HCT116 (cell line): Measurements from ENCODE around the gene TLCD1. TPM values are rescaled to one million over a fixed set of nuclear protein-coding genes. Genes with fewer than 3 reads are reported as not detected.
A peak's percentile ranks its signal among the peaks of the same experiment; 100 is the strongest.

Source experiments
- ATAC-seq: fragments of 200-7000 bp; cut with Tn5 transposase; 2 replicates; pipeline ENCODE4 v1.9.1; 2020; ENCODE audit warnings: mild to moderate bottlenecking, moderate library complexity
- BruUV-seq: library from RNA; stranded (reverse); fragments of 400-500 nt; replicated peaks from 2 replicates; lab custom pipeline; 2021; lab: Mats Ljungman, UMichigan
- CTCF ChIA-PET: fragments of 300-600 bp; sonication (Branson Sonifier 250); formaldehyde crosslinking; loops from one replicate; lab custom pipeline; 2021; ENCODE audit warnings: antibody characterized with exemption; lab: Charles Lee
- POLR2A ChIA-PET: fragments of 300-600, 350-600 bp; sonication (Branson Sonifier 250); formaldehyde crosslinking; loops from one replicate; lab custom pipeline; 2021; ENCODE audit warnings: antibody characterized with exemption; lab: Charles Lee
- RAD21 ChIA-PET, 2 experiments: fragments of 300-600 bp; sonication (Branson Sonifier 250); formaldehyde crosslinking; loops; one replicate each; lab custom pipeline; 2023; ENCODE audit warnings: low total read pairs in 2 of 2; ENCODE audit not compliant: uncharacterized antibody in 2 of 2, unreplicated experiment in 2 of 2, low non-redundant PET in 1 of 2; lab: Charles Lee
- DNase-seq: peaks from one replicate; pipeline ENCODE4 v3.0.0-alpha.2; 2010; ENCODE audit warnings: low read depth, low spot score
- H2AFZ ChIP-seq: fragments of 200-600 bp; shearing (Covaris generic), sonication (generic); 2 replicates; pipeline ENCODE4 v1.6.1; 2017; ENCODE audit warnings: low read depth, mixed run types, mixed read lengths, antibody characterized with exemption, low read length; ENCODE audit not compliant: poor library complexity, severe bottlenecking
- H3K27ac ChIP-seq: 2 replicates; pipeline ENCODE4 v1.5.1; 2012; ENCODE audit warnings: low read depth, low read length
- H3K27me3 ChIP-seq: fragments of 200-600 bp; sonication (generic); 2 replicates; pipeline ENCODE4 v1.6.1; 2016; ENCODE audit warnings: mixed run types, low read length, mixed read lengths; ENCODE audit not compliant: insufficient read depth
- H3K36me3 ChIP-seq, 2 experiments: fragments of 200-500 bp in 1 of 2; fragments of 200-600 bp in 1 of 2; sonication (Bioruptor generic) in 1 of 2; sonication (generic) in 1 of 2; 2 replicates each; pipeline versions ENCODE4 v1.5.1 to v1.6.1; 2014 to 2016; ENCODE audit warnings: low read length in 2 of 2, inconsistent platforms in 1 of 2, mixed read lengths in 1 of 2, mixed run types in 1 of 2; ENCODE audit not compliant: insufficient read depth in 2 of 2, control insufficient read depth in 1 of 2
- H3K4me1 ChIP-seq, 2 experiments: fragments of 200-600 bp in 1 of 2; sonication (generic) in 1 of 2; 2 replicates each; pipeline versions ENCODE4 v1.5.1 to v1.6.1; 2012 to 2017; ENCODE audit warnings: low read length in 2 of 2, inconsistent platforms in 1 of 2, mild to moderate bottlenecking in 1 of 2, mixed read lengths in 1 of 2, mixed run types in 1 of 2, moderate library complexity in 1 of 2; ENCODE audit not compliant: insufficient read depth in 2 of 2, control insufficient read depth in 1 of 2
- H3K4me2 ChIP-seq: fragments of 200-600 bp; sonication (generic); 2 replicates; pipeline ENCODE4 v1.6.1; 2017; ENCODE audit warnings: mixed run types, low read length, mixed read lengths
- H3K4me3 ChIP-seq, 2 experiments: fragments of 200-600 bp in 1 of 2; sonication (generic) in 1 of 2; replicated peaks in 1 of 2; 2 replicates each; pipeline ENCODE4 v1.5.1; 2011 to 2016; ENCODE audit warnings: low read length in 2 of 2, control low read depth in 1 of 2, low read depth in 1 of 2, mild to moderate bottlenecking in 1 of 2, mixed read lengths in 1 of 2, mixed run types in 1 of 2
- H3K79me2 ChIP-seq: fragments of 200-600 bp; sonication (generic); 2 replicates; pipeline ENCODE4 v1.6.1; 2017; ENCODE audit warnings: mild to moderate bottlenecking, mixed run types, low read length, moderate library complexity, mixed read lengths; ENCODE audit not compliant: insufficient read depth
- H3K9ac ChIP-seq: fragments of 200-600 bp; sonication (generic); 2 replicates; pipeline ENCODE4 v1.6.1; 2016; ENCODE audit warnings: low read length, mixed read lengths
- H3K9me2 ChIP-seq: fragments of 200-600 bp; sonication (generic), shearing (Covaris generic); 2 replicates; pipeline ENCODE4 v1.6.1; 2017; ENCODE audit warnings: mixed run types, mild to moderate bottlenecking, moderate library complexity; ENCODE audit not compliant: insufficient read depth
- H3K9me3 ChIP-seq, 2 experiments: fragments of 200-500 bp in 1 of 2; fragments of 200-600 bp in 1 of 2; sonication (Bioruptor generic) in 1 of 2; sonication (generic) in 1 of 2; 2 replicates each; pipeline ENCODE4 v1.6.1; 2014 to 2017; ENCODE audit warnings: low read length in 2 of 2, mixed read lengths in 2 of 2, inconsistent platforms in 1 of 2, low read depth in 1 of 2, mild to moderate bottlenecking in 1 of 2, mixed run types in 1 of 2, moderate library complexity in 1 of 2; ENCODE audit not compliant: control insufficient read depth in 1 of 2, insufficient read depth in 1 of 2
- H4K20me1 ChIP-seq: fragments of 200-600 bp; sonication (generic), shearing (Covaris generic); 2 replicates; pipeline ENCODE4 v1.6.1; 2017; ENCODE audit warnings: mixed run types, mild to moderate bottlenecking, moderate library complexity; ENCODE audit not compliant: insufficient read depth
- CEBPB ChIP-seq: IDR thresholded peaks from 2 replicates; pipeline ENCODE4 v1.6.1; 2012; ENCODE audit warnings: low read depth
- EGR1 ChIP-seq: IDR thresholded peaks from 2 replicates; pipeline ENCODE4 v1.6.1; 2012; ENCODE audit warnings: low read depth
- ELF1 ChIP-seq: IDR thresholded peaks from 2 replicates; pipeline ENCODE4 v1.6.1; 2012; ENCODE audit warnings: low read depth, borderline replicate concordance
- EZH2 ChIP-seq: fragments of 200-600 bp; sonication (generic); IDR thresholded peaks from 2 replicates; pipeline ENCODE4 v1.6.1; 2017; ENCODE audit warnings: antibody characterized with exemption, mixed run types
- EZH2phosphoT487 ChIP-seq: fragments of 200-600 bp; IDR thresholded peaks from 2 replicates; pipeline ENCODE4 v1.6.1; 2018; ENCODE audit warnings: antibody characterized with exemption, borderline replicate concordance
- FOSL1 ChIP-seq: IDR thresholded peaks from 2 replicates; pipeline ENCODE4 v1.6.1; 2012; ENCODE audit warnings: low read depth
- POLR2A ChIP-seq: IDR thresholded peaks from 2 replicates; pipeline ENCODE4 v1.7.0; 2011; ENCODE audit warnings: borderline replicate concordance; ENCODE audit not compliant: insufficient read depth, insufficient read length; ENCODE audit errors: extremely low read depth
- REST ChIP-seq: IDR thresholded peaks from 2 replicates; pipeline ENCODE4 v1.6.1; 2012; ENCODE audit warnings: low read depth
- SP1 ChIP-seq: IDR thresholded peaks from 2 replicates; pipeline ENCODE4 v1.6.1; 2012; ENCODE audit warnings: low read depth
- TCF7L2 ChIP-seq: IDR thresholded peaks from 2 replicates; pipeline ENCODE4 v1.7.0; 2011; ENCODE audit warnings: borderline replicate concordance, inconsistent platforms; ENCODE audit not compliant: insufficient read depth, insufficient read length; ENCODE audit errors: extremely low read depth
- ZBTB33 ChIP-seq: IDR thresholded peaks from 2 replicates; pipeline ENCODE4 v1.6.1; 2011; ENCODE audit warnings: mild to moderate bottlenecking, low read length, moderate library complexity; ENCODE audit not compliant: insufficient replicate concordance; ENCODE audit errors: extremely low read depth
- intact Hi-C: fragments of 100-400 bp; cut with micrococcal nuclease; formaldehyde crosslinking; loops from 2 replicates; pipeline ENCODE4 v1.10.0; 2022
- total RNA-seq: library from RNA; stranded (reverse); gene quantifications from one replicate; pipeline ENCODE4 v1.2.1, GENCODE V29; 2021; ENCODE audit not compliant: unreplicated experiment

Gene TLCD1
- total RNA-seq, 1 experiment from 2014 or later, result 28.3 TPM

- no TSS peak for BruUV-seq
- Histone ChIP-seq H3K9me2 (no peaks in the 10 kb centered on the region), H3K9ac (no peak overlapping the region), H4K20me1 (peaks cover 32% of the 10 kb centered on the region; the same call in 1 of the 2 replicates), H3K27me3 (no peaks in the 10 kb centered on the region), H3K4me3 (no peak overlapping the region), H3K4me2 (no peak overlapping the region), H2AFZ (no peak overlapping the region), H3K9me3 (no peaks in the 10 kb centered on the region), H3K36me3 (peaks cover 32 to 58% of the 10 kb centered on the region in 2 experiments), H3K79me2 (peaks cover 62% of the 10 kb centered on the region), H3K27ac (peak overlapping the region; percentile 98), H3K4me1 (peaks cover 22 to 52% of the 10 kb centered on the region in 2 experiments)
- DNase-seq (no peak), ATAC-seq (no peak)
- CTCF ChIA-PET, result interaction anchor here (3.8 to 13.6 kb wide), 2 partner anchors 14 to 21 kb away, joined by 41 to 207 read pairs; partner anchors contain the start of genes NEK8 and TLCD1
- intact Hi-C loops, result no loop called here
- TF ChIP-seq POLR2A (no peak), ELF1 (no peak)
- POLR2A ChIA-PET, result interaction anchor here (0.9 to 11.6 kb wide), 4 partner anchors 13 to 28 kb away, joined by 3 to 149 read pairs (median 4); partner anchors contain the start of genes NEK8, RPL23A and TLCD1
- RAD21 ChIA-PET, result no interaction called here
These were observed 22.0 kb upstream of the TLCD1 start for GRCh38 chr17:28747801-28748750.

- ChIA-PET POLR2A (interaction anchor here (0.9 to 11.6 kb wide), 3 partner anchors 12 to 19 kb away, joined by 3 to 149 read pairs (median 4); partner anchors contain the start of genes NEK8 and TLCD1), CTCF (interaction anchor here (3.8 to 13.6 kb wide), 2 partner anchors 15 to 20 kb away, joined by 41 to 207 read pairs; partner anchors contain the start of genes NEK8 and TLCD1), RAD21 (no interaction called here)
- Histone ChIP-seq H3K9ac (peak overlapping the region; percentile 100), H3K9me2 (no peaks in the 10 kb centered on the region), H3K36me3 (peaks cover 32 to 58% of the 10 kb centered on the region in 2 experiments), H3K79me2 (peaks cover 62% of the 10 kb centered on the region), H3K4me2 (peak overlapping the region; percentile 99), H2AFZ (no peak overlapping the region), H3K4me3 (no peak overlapping the region), H3K27ac (peak overlapping the region; percentile 98), H3K4me1 (peaks cover 29 to 61% of the 10 kb centered on the region in 2 experiments), H3K27me3 (no peaks in the 10 kb centered on the region), H3K9me3 (no peaks in the 10 kb centered on the region), H4K20me1 (peaks cover 32% of the 10 kb centered on the region; the same call in 1 of the 2 replicates)
- no TSS peak for BruUV-seq
- ATAC-seq, result no peak
- intact Hi-C loops, result no loop called here
- DNase-seq, result no peak
- TF ChIP-seq TCF7L2, result no peak
- no peak for TF ChIP-seq EZH2phosphoT487
- TF ChIP-seq CEBPB, result no peak
- no peak for TF ChIP-seq REST
- TF ChIP-seq EGR1, result no peak
- TF ChIP-seq FOSL1, result no peak
- no peak for TF ChIP-seq SP1
- TF ChIP-seq ZBTB33, result no peak
- no peak for TF ChIP-seq EZH2
These were observed 21.1 kb upstream of the TLCD1 start for GRCh38 chr17:28747051-28747691.
